Fibroblast of the conjunctiva (primary cell): ENCODE results near the gene PIGR.

ENCODE experiments used
- DNase-seq: peaks from one replicate; pipeline ENCODE4 v3.0.0-alpha.2; 2010; ENCODE audit warnings: low read depth

Gene PIGR

DNA sequence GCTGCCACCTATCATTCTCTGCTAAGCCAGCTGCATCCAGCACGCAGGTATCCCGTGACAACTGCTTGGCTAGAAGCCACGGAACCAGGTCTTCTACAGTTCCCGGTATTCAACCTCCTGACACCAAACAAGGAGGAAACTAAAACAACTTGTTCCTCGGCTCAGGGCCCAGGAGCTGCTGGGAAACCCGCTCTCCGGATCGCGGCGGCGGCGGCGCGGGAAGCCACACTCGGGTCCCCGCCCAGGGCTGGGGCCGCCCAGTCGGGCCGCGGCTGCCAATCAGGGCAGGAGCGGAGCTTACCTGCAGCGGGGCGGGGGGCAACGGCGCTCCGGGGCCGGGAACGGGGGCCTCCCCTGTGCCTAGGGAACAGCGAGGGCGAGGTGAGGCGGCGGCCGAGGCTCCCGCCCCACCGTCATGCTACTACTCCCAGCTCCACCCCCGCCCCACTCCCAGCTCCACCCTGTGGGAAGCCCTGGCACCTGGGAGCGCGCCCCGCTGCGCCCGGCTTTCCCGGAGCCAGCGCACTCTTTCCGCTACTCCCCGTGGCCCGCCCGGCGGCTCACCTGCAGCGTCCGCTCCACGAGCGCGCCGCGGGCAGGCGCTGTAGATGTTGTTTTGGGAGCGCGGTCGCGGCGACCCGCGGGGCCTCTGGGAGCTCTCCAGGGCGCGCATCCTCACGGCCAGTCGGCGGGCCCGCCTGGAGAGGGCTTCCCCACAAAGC lies 36.9 kb downstream of the PIGR start:
- DNase-seq, result no peak

DNA sequence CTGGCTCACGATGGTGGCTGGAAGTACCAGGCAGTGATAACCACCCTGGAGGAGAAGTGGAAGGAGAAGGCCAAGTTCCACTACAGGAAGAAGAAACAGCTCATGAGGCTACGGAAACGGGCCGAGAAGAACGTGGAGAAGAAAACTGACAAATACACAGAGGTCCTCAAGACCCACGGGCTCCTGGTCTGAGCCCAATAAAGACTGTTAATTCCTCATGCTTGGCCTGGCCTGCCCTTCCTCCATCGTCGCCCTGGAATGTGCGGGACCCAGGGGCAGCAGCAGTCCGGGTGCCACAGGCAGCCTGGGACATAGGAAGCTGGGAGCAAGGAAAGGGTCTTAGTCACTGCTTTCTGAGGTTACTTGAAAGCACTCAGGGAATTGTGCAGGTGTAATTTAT lies 38.2 kb downstream of the PIGR start:
- no peak for DNase-seq

- DNase-seq, result no peak
Measured at GRCh38 chr1:206907304-206907991, 38.8 kb downstream of the PIGR start.

- peak; percentile 66 for DNase-seq
Measured at GRCh38 chr1:206905295-206906164, 40.7 kb downstream of the PIGR start.

GRCh38 chr1:206904423-206905142 lies 41.7 kb downstream of the PIGR start:
- no peak for DNase-seq

- DNase-seq, result no peak
Measured at GRCh38 chr1:206903687-206904086, 42.6 kb downstream of the PIGR start.

GRCh38 chr1:206902702-206903101 lies 43.6 kb downstream of the PIGR start:
- DNase-seq, result no peak

DNA sequence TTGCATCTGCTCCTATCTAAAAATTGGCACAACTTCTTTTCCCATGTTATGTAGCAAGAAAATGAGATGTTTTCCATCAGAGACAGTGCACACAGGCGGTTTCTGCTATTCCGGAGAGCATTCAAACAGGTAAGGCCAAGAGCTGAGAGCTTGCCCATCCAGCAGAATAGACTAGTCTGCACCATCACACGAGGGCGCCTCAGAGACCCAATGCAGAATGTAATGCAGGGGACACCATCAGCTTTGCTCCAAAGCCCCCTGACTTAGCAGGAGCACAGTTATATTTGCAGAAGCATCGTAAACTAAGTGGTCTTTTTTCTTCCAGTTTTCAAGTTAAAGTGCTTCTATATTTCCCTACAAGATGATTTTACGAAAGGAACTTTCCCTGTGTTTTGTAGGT lies 44.3 kb downstream of the PIGR start:
- DNase-seq, result no peak

DNA sequence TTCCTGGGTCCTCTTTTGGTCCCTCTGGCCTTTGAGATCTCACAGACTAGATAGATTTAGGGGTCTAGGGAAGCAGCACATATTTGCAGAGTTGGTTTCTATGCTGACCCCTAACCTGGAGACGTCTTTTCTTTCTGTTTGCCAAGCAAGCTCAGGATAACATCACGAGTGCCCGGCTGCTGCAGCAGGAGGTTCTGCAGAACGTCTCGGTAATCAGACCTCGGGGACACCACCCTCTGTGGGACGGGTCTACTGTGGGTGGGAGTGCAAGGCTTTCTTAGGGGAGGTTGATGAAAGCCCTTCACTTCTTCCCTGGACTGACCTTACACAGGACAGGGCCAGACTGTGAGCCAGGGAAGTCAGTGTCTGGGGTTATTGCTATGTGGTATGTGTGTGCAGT lies 46.1 kb downstream of the PIGR start:
- DNase-seq, result no peak

GRCh38 chr1:206899717-206900116 lies 46.5 kb downstream of the PIGR start:
- no peak for DNase-seq

- no peak for DNase-seq
Measured at GRCh38 chr1:206898915-206899431, 47.3 kb downstream of the PIGR start.

DNA sequence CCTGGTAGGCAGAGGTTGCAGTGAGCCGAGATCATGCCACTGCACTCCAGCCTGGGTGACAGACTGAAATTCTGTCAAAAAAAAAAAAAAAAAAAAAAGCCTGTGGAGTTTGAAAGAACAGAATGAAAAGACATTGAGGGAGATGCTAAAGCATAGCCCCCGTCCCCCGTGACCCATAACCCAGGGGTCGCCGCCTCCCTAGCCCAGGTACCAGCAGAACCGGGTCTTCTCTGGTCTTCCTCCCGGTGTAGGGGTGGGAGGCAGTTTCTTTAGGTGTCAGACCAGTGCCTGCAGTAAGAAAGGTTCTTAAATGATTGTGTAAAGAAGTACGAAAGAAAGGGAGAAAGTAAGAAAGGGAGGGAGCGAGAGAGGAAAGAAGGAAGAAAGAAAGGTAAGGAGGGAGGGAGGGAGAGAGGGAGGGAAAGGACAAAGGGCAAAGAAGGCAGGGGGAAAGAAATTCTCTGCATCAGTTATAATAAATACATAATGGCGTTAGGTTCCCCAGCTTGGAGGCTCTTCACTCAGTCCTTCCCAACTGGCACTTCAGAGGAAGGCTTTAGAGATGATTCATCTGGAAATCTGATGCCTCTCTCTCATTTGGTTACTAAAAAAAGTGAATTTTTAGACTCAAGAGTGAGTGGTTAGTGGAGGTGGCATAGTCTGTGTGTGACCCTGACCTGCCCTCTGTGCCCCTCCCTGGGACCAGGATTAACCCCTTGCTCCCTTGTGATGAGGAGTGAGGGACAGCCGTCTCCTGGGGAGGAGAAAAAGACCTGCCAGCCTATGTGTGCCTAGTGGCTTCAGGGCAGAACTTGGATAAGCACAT lies 48.0 kb downstream of the PIGR start:
- peak; percentile 27 for DNase-seq

GRCh38 chr1:206897175-206897574 lies 49.1 kb downstream of the PIGR start, which contains the start of gene IL24:
Gene IL24, plus strand, starts transcription at chr1:206897443. Its CDS starts 390 bp downstream, at chr1:206897833.
- no peak for DNase-seq

DNA sequence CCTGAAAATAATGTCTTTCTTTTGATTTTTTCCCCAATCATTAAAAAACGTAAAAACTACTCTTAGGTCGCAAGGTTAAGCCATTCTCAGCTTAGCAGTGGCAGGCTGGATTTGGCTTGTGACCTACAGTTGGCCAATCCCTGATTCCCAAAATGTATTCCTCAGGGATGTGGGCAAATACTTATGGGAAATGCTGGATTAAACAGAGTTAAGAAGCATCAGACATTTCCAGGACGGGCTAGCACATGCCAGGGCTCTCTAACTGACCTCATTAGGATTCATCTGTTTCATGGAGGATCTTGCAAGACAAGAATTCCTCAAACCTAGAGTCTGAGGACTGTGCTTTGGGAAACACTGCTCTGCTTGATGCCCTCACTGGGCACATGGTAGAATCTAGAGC lies 50.0 kb downstream of the PIGR start:
- DNase-seq, result no peak

DNA sequence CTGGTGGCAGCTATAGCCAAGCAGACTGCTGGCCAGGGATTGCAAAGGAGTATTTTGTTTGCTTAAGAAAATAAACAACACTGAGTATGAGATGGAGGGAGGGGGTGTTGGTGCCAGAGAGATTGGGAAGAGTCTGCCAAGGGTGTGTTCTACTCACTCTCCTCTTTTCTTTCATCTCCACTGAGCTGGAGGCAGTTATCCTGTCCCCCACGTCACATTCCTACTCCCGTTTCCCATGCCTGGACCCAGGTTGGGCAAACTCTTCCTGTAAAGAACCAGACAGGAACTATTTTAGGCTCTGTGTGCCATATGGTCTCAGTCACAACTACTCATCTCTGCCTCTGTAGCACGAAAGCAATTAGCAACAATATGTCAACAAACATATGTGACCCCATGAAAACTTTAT lies 50.4 kb downstream of the PIGR start:
- DNase-seq, result no peak

DNA sequence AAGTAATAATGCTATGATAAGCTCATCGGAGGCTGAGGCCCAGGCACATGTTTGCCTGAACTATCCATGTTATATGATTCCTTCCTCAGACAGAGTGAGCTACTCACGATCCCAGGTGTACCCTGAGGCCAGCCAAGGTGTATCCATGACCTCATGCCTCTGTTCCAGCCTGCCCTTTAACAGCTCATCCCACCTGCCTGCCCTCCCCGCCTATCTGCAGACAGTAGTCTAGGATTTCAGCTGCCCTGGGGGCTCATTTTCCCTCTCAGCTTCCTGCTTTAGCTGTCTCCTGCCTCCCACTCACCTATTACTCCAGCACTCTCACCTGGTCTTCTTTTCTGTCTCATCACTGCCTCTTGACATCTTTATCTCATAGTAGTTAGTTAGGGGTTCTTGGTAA lies 50.9 kb downstream of the PIGR start:
- DNase-seq, result no peak

- no peak for DNase-seq
Measured at GRCh38 chr1:206893380-206893779, 52.9 kb downstream of the PIGR start.

GRCh38 chr1:206892351-206892984 lies 53.8 kb downstream of the PIGR start:
- DNase-seq, result peak; percentile 41

DNA sequence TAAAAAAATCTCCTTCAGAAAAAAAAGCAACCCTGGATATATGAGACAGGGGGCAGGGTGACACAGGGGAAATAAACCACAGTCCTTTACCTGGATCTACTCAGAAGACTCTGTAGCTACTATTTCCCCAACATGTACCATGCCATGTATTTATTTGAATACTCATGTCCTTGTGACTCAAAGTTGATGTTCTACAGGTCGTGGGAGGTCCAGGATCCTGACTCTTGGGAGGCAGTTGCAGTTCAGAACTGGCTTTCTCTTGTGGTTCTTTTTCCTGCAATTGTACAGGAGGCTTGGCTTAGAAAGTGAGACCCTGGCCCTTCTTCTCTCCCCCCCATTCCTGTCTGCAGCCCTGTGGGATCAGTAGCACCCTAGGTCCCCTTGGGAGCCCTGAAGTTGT lies 54.9 kb downstream of the PIGR start:
- DNase-seq, result no peak
